H7 (cell line): Measurements from ENCODE around the gene CHCHD3. TPM values are rescaled to one million over a fixed set of nuclear protein-coding genes. Genes with fewer than 3 reads are reported as not detected.

Experiments used
- DNase-seq: peaks from one replicate; pipeline ENCODE4 v3.0.0; 2012
- H3K27me3 ChIP-seq: 2 replicates; pipeline ENCODE4 v1.6.0; 2011; ENCODE audit warnings: mild to moderate bottlenecking, low read length; ENCODE audit not compliant: control insufficient read depth, insufficient read depth
- H3K36me3 ChIP-seq: replicated peaks from 2 replicates; pipeline ENCODE4 v1.5.1; 2011; ENCODE audit warnings: low read length; ENCODE audit not compliant: control insufficient read depth, insufficient read depth
- H3K4me3 ChIP-seq: 2 replicates; pipeline ENCODE4 v1.5.1; 2011; ENCODE audit warnings: low read depth, mild to moderate bottlenecking, control low read depth, low read length, moderate library complexity; ENCODE audit not compliant: insufficient read depth
- total RNA-seq: library from RNA; depleted of rRNA; stranded (reverse); fragments of >200 nt; shearing (Covaris generic); gene quantifications from 2 replicates; pipeline ENCODE4 v1.2.3, GENCODE V29; 2014

The CHCHD3 gene
- total RNA-seq, 1 experiment from 2014 or later: 121 TPM

GRCh38 chr7:132755538-132756483 lies 326.1 kb downstream of the CHCHD3 start:
- H3K27me3 ChIP-seq: no peaks in the 10 kb centered on the region
- no peak for DNase-seq
- no peak overlapping the region for H3K4me3 ChIP-seq
- no peaks in the 10 kb centered on the region for H3K36me3 ChIP-seq

GRCh38 chr7:132752431-132752830 lies 329.5 kb downstream of the CHCHD3 start:
- DNase-seq: no peak
- no peaks in the 10 kb centered on the region for H3K36me3 ChIP-seq
- H3K4me3 ChIP-seq: no peak overlapping the region
- H3K27me3 ChIP-seq: no peaks in the 10 kb centered on the region

GRCh38 chr7:132751244-132751647 lies 330.6 kb downstream of the CHCHD3 start:
- no peaks in the 10 kb centered on the region for H3K27me3 ChIP-seq
- peak; percentile 54 for DNase-seq
- peak overlapping the region; percentile 9; the same call in 1 of the 2 replicates for H3K4me3 ChIP-seq
- H3K36me3 ChIP-seq: no peaks in the 10 kb centered on the region

GRCh38 chr7:132750530-132751217 lies 331.2 kb downstream of the CHCHD3 start:
- no peak for DNase-seq
- Histone ChIP-seq H3K36me3 (no peaks in the 10 kb centered on the region), H3K27me3 (no peaks in the 10 kb centered on the region), H3K4me3 (peak overlapping the region; percentile 9; the same call in 1 of the 2 replicates)

- no peaks in the 10 kb centered on the region for H3K36me3 ChIP-seq
- no peak overlapping the region for H3K4me3 ChIP-seq
- H3K27me3 ChIP-seq: no peaks in the 10 kb centered on the region
- DNase-seq: no peak
These were observed 331.8 kb downstream of the CHCHD3 start for GRCh38 chr7:132750096-132750495.

GRCh38 chr7:132745510-132745909 lies 336.4 kb downstream of the CHCHD3 start:
- Histone ChIP-seq H3K36me3 (no peaks in the 10 kb centered on the region), H3K4me3 (no peak overlapping the region), H3K27me3 (no peaks in the 10 kb centered on the region)
- DNase-seq: no peak

DNA sequence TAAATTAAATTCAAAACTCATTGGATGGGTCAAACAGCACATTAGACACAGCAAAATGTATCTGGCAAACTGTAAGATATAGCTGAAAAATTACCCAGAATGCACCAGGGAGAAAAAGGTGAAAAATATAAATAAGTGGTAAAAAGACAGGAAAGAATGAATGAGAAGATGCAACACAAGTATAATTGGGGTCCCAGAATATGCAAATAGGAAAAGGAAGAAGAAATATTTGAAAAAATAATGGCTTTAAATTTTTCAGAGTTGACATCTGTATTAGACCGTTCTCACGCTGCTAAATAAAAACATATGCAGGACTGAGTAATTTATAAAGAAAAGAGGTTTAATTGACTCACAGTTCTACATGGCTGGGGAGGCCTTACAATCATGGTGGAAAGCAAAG lies 337.9 kb downstream of the CHCHD3 start:
- Histone ChIP-seq H3K27me3 (no peaks in the 10 kb centered on the region; the same call in 1 of the 2 replicates), H3K36me3 (no peaks in the 10 kb centered on the region), H3K4me3 (no peak overlapping the region)
- no peak for DNase-seq

DNA sequence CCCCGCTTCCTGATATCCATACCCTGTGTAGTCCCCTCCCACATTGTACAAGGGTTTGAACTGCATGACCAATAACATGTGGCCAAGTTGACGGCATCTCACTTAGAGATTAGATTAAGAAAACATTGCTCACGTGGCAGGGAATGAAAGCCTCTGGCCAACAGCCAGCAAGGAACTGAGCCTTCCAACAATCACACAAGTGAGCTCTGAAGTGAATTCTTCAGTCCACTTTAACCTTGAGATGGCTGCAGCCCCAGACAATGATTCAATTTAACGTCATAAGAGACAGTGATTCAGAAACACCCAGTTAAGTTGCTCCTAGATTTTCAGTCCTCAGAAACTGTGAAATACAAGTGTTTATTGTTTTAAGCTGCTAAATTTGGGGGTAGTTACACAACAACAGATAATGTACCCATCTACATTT lies 339.7 kb downstream of the CHCHD3 start:
- DNase-seq: no peak
- Histone ChIP-seq H3K27me3 (no peaks in the 10 kb centered on the region; the same call in 1 of the 2 replicates), H3K36me3 (no peaks in the 10 kb centered on the region), H3K4me3 (no peak overlapping the region)

- Histone ChIP-seq H3K36me3 (no peaks in the 10 kb centered on the region), H3K27me3 (no peaks in the 10 kb centered on the region; the same call in 1 of the 2 replicates), H3K4me3 (no peak overlapping the region)
- DNase-seq: no peak
These were observed 341.7 kb downstream of the CHCHD3 start for GRCh38 chr7:132740176-132740575.

DNA sequence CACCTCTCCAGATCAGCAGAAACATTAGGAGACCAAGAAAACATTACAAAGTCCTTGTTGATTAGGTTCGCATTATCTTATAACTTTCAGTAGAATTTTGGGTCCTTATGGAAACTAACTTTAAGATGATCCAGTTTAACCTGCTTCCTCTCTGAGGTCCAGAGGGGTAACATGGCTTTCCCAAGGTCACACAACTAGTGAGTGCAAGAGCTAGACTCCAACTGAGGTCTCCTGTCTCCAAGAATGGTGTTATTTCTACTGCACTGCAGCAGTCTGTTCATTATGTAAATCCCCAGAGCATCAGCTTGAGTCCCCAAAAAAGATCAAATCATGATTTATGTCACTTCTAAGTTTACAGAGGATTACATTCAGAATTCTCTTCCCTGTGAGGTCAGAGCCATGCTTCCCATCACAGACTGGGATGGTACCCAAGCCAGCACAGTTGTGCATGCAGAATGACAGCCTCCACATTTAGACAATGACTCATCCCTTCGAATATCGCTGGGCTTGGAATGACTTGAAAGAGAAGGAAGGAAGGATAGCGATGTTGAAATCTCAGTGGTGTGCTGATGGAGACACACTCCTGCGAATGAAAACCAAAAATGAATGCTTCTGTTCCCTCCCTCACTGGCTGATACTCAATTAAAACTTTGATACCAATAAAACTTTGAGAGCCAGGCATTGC lies 342.5 kb downstream of the CHCHD3 start:
- Histone ChIP-seq H3K4me3 (no peak overlapping the region), H3K27me3 (no peaks in the 10 kb centered on the region; the same call in 1 of the 2 replicates), H3K36me3 (no peaks in the 10 kb centered on the region)
- no peak for DNase-seq

DNA sequence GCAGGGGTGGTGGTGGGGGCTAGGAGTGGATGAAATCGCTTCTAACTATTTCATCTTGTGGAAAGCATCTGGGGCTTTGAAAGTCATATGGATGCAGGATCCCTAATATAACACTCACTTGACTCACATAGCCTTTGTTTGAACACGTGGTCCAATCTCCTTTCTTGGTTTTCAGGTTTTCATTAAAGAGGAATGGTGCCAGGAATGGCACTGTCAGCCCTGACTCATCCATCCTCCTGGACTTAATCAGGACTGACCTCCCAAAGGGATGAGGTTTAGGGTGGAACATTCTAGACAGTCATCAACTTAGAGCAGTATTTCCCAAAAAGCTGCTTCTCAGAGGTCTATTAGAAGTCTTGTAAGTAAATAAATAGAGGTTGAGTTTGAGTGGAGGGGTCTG lies 343.6 kb downstream of the CHCHD3 start:
- Histone ChIP-seq H3K27me3 (no peaks in the 10 kb centered on the region; the same call in 1 of the 2 replicates), H3K36me3 (no peaks in the 10 kb centered on the region), H3K4me3 (no peak overlapping the region)
- DNase-seq: no peak

- DNase-seq: no peak
- Histone ChIP-seq H3K36me3 (no peaks in the 10 kb centered on the region), H3K27me3 (no peaks in the 10 kb centered on the region; the same call in 1 of the 2 replicates), H3K4me3 (no peak overlapping the region)
These were observed 346.4 kb downstream of the CHCHD3 start for GRCh38 chr7:132735476-132735875.
